ENCODE data around the gene HOXC10. TPM values are rescaled to one million over a fixed set of nuclear protein-coding genes. Genes with fewer than 3 reads are reported as not detected.

Gene HOXC10
- total and polyA plus RNA-seq, 8 donors = not detected

- WGBS, 5 donors = 2 to 5% (median 3%) methylated on average over 26 to 48 of the region's 48 CpGs
- H3K27ac ChIP-seq = no peak overlapping the region
- peak overlapping the region; percentile 42 to 56 (median 54) for H3K4me3 ChIP-seq
Observed at GRCh38 chr12:53995378-53996239, 10.7 kb downstream of the HOXC10 start.

GRCh38 chr12:53996240-53997203 is 11.6 kb downstream of the HOXC10 start:
- Histone ChIP-seq H3K9me3 (no peaks in the 10 kb centered on the region), H3K36me3 (no peaks in the 10 kb centered on the region), H3K27ac (no peak overlapping the region), H3K4me3 (peak overlapping the region; percentile 42 to 56 (median 54)), H3K4me1 (peaks cover 33 to 58% (median 52%) of the 10 kb centered on the region in 4 donors), H3K27me3 (peaks cover 76 to 100% (median 100%) of the 10 kb centered on the region in 3 donors)
- DNase-seq = no peak
- TF ChIP-seq POLR2AphosphoS5 (IDR thresholded peaks at IDR 0.05) (no peak), POLR2A (IDR thresholded peaks at IDR 0.05) (no peak), CTCF (IDR thresholded peaks at IDR 0.05) (no peak), EP300 (IDR thresholded peaks at IDR 0.05) (no peak)
- 34 to 38% (median 35%) methylated on average over 24 to 29 of the region's 29 CpGs for WGBS, 5 donors
- intact Hi-C loops (cut with DNase I; ENCODE audit: low total_unique reads) = no loop called here

More at GRCh38 chr12:53995378-53996239, 10.7 kb downstream of the HOXC10 start:
- H3K27me3 ChIP-seq = peaks cover 78 to 100% (median 100%) of the 10 kb centered on the region in 3 donors
- H3K4me1 ChIP-seq = peaks cover 33 to 55% (median 49%) of the 10 kb centered on the region in 4 donors
- TF ChIP-seq EP300 (IDR thresholded peaks at IDR 0.05) = no peak
- no peak for TF ChIP-seq CTCF (IDR thresholded peaks at IDR 0.05)
- TF ChIP-seq POLR2A (IDR thresholded peaks at IDR 0.05) = no peak
- TF ChIP-seq POLR2AphosphoS5 (IDR thresholded peaks at IDR 0.05) = no peak
- peak; percentile 40 to 84 for DNase-seq
- H3K36me3 ChIP-seq = no peaks in the 10 kb centered on the region
- no peaks in the 10 kb centered on the region for H3K9me3 ChIP-seq
- intact Hi-C loops (cut with DNase I; ENCODE audit: low total_unique reads) = no loop called here

- Histone ChIP-seq H3K4me3 (no peak overlapping the region), H3K27me3 (peaks cover 72 to 100% (median 100%) of the 10 kb centered on the region in 3 donors), H3K9me3 (no peaks in the 10 kb centered on the region), H3K27ac (no peak overlapping the region), H3K4me1 (peaks cover 33 to 58% (median 52%) of the 10 kb centered on the region in 4 donors), H3K36me3 (no peaks in the 10 kb centered on the region)
- 10 to 17% (median 12%) methylated on average over 32 to 35 of the region's 35 CpGs for whole genome bisulfite sequencing, 5 donors
- DNase-seq = no peak
- TF ChIP-seq POLR2AphosphoS5 (IDR thresholded peaks at IDR 0.05) (no peak), CTCF (IDR thresholded peaks at IDR 0.05) (no peak), EP300 (IDR thresholded peaks at IDR 0.05) (no peak), POLR2A (IDR thresholded peaks at IDR 0.05) (no peak)
- intact Hi-C loops (cut with DNase I; ENCODE audit: low total_unique reads) = no loop called here
Observed at GRCh38 chr12:53997204-53998109, 12.5 kb downstream of the HOXC10 start.
